ENCODE measurements around the gene IQGAP2.

IQGAP2 gene

DNA sequence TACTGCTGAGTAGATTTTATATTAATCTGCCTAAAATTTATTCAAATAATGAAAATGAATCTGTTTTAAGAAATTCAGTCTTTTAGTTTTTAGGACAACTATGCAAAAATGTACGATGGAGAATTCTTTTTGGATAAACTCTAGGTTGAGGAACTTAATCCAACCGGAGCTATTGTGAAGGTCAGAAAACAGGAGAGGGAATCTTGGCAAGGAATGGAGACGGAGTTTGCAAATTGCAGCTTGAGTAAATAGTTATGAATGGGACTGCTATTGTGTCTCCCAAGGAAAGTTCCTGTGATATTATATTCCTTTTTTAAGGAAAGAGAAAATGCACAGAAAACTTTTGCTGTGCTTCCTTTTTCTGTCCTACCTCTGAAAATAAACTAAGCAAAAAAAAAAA, 67.9 kb downstream of the IQGAP2 start:
- ChIA-PET POLR2A (no interaction called here), CTCF (interaction anchor here (1.0 kb wide), 1 partner anchor 12 kb away, joined by 3 read pairs; no protein-coding TSS in a partner anchor)

DNA sequence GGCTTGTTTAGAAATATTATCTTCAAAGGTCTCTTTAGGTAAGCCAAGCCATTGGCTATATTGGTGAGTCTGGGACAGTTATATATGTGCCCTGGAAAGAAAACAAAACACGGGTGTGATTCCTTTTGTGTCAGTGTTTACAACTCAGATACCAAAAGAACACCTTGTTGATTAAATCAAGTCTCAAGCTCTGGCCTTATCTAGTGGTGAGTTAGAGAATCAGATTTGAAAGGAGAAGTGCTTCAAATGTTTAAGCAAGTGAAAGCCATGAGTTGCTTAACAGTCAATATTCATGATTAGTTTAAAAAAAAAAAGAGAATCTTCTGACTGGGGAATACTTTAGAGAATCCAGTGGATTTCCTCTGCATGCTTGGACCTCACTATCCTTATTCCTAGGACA, 68.3 kb downstream of the IQGAP2 start:
- TF ChIP-seq, protein P1, sequence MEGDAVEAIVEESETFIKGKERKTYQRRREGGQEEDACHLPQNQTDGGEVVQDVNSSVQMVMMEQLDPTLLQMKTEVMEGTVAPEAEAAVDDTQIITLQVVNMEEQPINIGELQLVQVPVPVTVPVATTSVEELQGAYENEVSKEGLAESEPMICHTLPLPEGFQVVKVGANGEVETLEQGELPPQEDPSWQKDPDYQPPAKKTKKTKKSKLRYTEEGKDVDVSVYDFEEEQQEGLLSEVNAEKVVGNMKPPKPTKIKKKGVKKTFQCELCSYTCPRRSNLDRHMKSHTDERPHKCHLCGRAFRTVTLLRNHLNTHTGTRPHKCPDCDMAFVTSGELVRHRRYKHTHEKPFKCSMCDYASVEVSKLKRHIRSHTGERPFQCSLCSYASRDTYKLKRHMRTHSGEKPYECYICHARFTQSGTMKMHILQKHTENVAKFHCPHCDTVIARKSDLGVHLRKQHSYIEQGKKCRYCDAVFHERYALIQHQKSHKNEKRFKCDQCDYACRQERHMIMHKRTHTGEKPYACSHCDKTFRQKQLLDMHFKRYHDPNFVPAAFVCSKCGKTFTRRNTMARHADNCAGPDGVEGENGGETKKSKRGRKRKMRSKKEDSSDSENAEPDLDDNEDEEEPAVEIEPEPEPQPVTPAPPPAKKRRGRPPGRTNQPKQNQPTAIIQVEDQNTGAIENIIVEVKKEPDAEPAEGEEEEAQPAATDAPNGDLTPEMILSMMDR (IDR thresholded peaks at IDR 0.05; ENCODE audit: control extremely low read depth, extremely low read depth, low read depth, missing control alignments), result no peak
- POLR2A ChIA-PET, result no interaction called here
- CTCF ChIA-PET, result interaction anchor here (1.1 kb wide), 1 partner anchor 296 kb away, joined by 3 read pairs; no protein-coding TSS in a partner anchor
- no peak for DNase-seq (ENCODE audit: extremely low spot score)

More for the DNA sequence above, 67.9 kb downstream of the IQGAP2 start:
- TF ChIP-seq, protein P1 (IDR thresholded peaks at IDR 0.05; ENCODE audit: control extremely low read depth, extremely low read depth, low read depth, missing control alignments), result no peak
- no peak for DNase-seq (ENCODE audit: extremely low spot score)

DNA sequence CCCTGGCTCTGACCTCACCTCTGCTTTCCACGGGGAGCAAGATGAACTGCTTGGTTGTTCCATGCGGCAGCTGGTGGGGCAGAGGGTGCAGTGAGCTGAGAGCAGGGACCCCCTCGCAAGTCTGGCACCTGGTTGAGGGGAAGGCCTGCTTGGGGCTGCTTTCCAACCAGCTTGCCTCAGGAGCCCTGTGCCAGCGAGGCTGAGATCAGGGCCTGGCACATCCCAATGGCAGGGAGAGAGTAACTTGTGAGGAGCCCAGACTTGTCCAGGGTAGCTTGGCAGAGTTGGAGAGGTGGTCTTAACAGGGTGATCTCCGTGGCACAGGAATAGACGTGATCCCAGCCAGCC, 68.9 kb downstream of the IQGAP2 start:
- ChIA-PET CTCF (interaction anchor here (1.1 kb wide), 1 partner anchor 297 kb away, joined by 3 read pairs; no protein-coding TSS in a partner anchor), POLR2A (no interaction called here)
- no peak for DNase-seq (ENCODE audit: extremely low spot score)
- TF ChIP-seq, protein P1 (IDR thresholded peaks at IDR 0.05; ENCODE audit: control extremely low read depth, extremely low read depth, low read depth, missing control alignments), result no peak

DNA sequence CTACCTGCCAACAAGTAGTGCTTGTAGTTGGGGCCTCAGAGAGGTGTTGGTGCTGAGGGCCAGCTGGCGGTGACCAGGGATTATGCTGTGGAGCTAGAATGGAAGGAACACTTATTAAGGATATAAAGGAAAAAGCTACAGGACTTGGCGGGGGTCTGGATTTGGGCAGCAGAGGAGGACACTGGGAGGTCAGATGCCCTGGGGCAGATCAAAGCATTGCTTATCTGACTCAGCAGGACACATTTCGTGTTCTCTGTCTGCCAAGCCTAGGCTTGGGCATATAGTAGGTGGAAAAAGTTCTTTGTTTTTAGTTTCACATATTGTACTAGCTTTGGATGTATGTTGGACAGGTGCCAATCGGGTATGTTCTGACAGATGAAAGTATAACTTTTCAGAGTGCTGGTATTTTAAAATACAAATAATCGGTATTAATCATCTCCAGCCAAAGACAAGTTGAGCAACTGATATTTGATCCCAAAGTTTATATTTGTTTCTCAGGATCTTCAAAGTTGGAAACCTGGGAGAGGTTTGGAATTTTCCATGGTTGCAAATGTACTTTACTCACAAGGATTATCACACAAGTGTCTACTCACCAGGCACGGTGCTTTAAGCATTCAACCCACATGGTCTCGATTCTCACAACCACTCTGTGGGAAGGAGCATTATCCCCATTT, 69.4 kb downstream of the IQGAP2 start:
- TF ChIP-seq, protein P1 (IDR thresholded peaks at IDR 0.05; ENCODE audit: control extremely low read depth, extremely low read depth, low read depth, missing control alignments), result no peak
- POLR2A ChIA-PET, result no interaction called here
- DNase-seq (ENCODE audit: extremely low spot score), result no peak
- CTCF ChIA-PET, result interaction anchor here (0.9 to 1.7 kb wide), 3 partner anchors 9 to 297 kb away, joined by 3 to 5 read pairs (median 3); no protein-coding TSS in a partner anchor

DNA sequence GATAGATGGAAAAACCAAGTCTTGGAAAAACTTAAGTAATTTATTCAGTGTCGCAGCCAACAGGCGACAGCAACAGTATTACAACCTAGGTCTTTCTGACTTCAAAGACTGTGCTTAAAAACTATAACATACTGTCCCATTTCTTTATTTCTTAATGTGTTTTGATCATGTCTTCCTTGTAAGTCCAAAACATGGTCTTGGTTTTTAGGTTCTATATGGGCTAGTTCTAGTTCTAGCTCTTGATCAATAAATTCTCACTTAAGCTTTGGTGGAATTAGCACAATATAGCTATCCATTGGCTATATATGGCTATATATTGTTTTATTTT, 69.9 kb downstream of the IQGAP2 start:
- TF ChIP-seq, protein P1 (IDR thresholded peaks at IDR 0.05; ENCODE audit: control extremely low read depth, extremely low read depth, low read depth, missing control alignments), result no peak
- ChIA-PET POLR2A (no interaction called here), CTCF (interaction anchor here (0.9 to 2.2 kb wide), 3 partner anchors 10 to 23 kb away, joined by 3 to 6 read pairs (median 5); no protein-coding TSS in a partner anchor)
- no peak for DNase-seq (ENCODE audit: extremely low spot score)

DNA sequence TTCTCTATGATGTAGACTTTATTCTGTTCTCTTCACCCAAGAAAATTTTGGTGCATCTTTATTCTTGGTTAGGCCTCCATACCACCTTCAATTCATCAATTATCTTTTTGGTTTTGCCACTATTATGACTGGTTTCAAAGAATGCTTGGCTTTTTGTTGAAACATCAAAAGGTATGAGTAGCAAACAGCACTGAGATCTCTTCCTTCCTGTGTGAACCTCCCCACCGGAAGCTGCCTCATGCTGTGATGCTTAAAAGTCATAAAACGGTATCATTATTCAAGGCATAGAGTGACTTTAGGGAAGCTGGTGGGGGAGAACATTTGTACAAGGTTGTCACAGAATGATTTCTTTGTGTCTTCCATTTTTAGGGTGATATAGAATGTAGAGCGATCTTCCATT, 70.6 kb downstream of the IQGAP2 start:
- ChIA-PET CTCF (interaction anchor here (0.9 to 2.2 kb wide), 3 partner anchors 11 to 23 kb away, joined by 3 to 6 read pairs (median 5); no protein-coding TSS in a partner anchor), POLR2A (no interaction called here)
- peak; percentile 24 for DNase-seq (ENCODE audit: extremely low spot score)
- TF ChIP-seq, protein P1 (IDR thresholded peaks at IDR 0.05; ENCODE audit: control extremely low read depth, extremely low read depth, low read depth, missing control alignments), result no peak
